ENCODE data around the gene CLEC20A.
"Not testable (repeated sequence)": the region's sequence is repeated elsewhere in the genome, so short reads cannot be mapped to it uniquely, and the experiment has no call there.

CLEC20A gene

DNA sequence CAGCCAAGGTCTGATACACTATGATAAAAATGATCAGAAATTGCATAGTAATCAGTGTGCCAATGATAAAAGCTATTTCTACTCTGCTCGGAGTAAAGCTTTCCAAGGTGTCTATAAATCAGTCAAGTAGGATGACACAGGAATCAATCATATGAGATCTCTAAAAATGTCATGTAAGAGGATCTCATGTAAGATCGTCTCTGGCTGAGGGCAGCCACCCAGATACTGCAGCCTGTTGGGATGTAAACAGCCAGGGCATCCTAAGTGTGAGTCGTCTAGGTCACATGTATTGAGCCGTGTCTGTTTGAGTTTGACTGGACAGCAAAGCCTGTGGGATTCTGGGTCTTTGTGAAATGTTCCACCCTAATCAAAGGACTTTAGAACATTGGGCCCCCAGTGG, 13.4 kb upstream of the CLEC20A start:
- Mint-ChIP-seq H3K4me3 (no peak overlapping the region), H3K27ac (no peak overlapping the region), H3K27me3 (peaks cover 1% of the 10 kb centered on the region), H3K9me3 (no peaks in the 10 kb centered on the region), H3K4me1 (no peaks in the 10 kb centered on the region), H3K36me3 (no peaks in the 10 kb centered on the region)

- no peaks in the 10 kb centered on the region for H3K36me3 Mint-ChIP-seq
- H3K4me1 Mint-ChIP-seq = no peaks in the 10 kb centered on the region
- H3K4me3 Mint-ChIP-seq = no peak overlapping the region
- peaks cover 1% of the 10 kb centered on the region for H3K27me3 Mint-ChIP-seq
- H3K9me3 Mint-ChIP-seq = no peaks in the 10 kb centered on the region
- H3K27ac Mint-ChIP-seq = no peak overlapping the region
Measured at GRCh38 chr1:178509414-178510007, 12.7 kb upstream of the CLEC20A start.

- H3K36me3 Mint-ChIP-seq = no peaks in the 10 kb centered on the region
- no peaks in the 10 kb centered on the region for H3K4me1 Mint-ChIP-seq
- no peak overlapping the region for H3K4me3 Mint-ChIP-seq
- no peak overlapping the region for H3K27ac Mint-ChIP-seq
- H3K9me3 Mint-ChIP-seq = no peaks in the 10 kb centered on the region
- H3K27me3 Mint-ChIP-seq = no peaks in the 10 kb centered on the region
Measured at GRCh38 chr1:178506669-178507068, 9.9 kb upstream of the CLEC20A start.

GRCh38 chr1:178506177-178506576, 9.4 kb upstream of the CLEC20A start:
- Mint-ChIP-seq H3K9me3 (no peaks in the 10 kb centered on the region), H3K27me3 (no peaks in the 10 kb centered on the region), H3K4me3 (no peak overlapping the region), H3K36me3 (no peaks in the 10 kb centered on the region), H3K4me1 (no peaks in the 10 kb centered on the region), H3K27ac (no peak overlapping the region)

- Mint-ChIP-seq H3K9me3 (no peaks in the 10 kb centered on the region), H3K4me3 (no peak overlapping the region), H3K36me3 (no peaks in the 10 kb centered on the region), H3K27me3 (no peaks in the 10 kb centered on the region), H3K4me1 (no peaks in the 10 kb centered on the region), H3K27ac (peak overlapping the region; percentile 24)
Measured at GRCh38 chr1:178504286-178504685, 7.5 kb upstream of the CLEC20A start.

DNA sequence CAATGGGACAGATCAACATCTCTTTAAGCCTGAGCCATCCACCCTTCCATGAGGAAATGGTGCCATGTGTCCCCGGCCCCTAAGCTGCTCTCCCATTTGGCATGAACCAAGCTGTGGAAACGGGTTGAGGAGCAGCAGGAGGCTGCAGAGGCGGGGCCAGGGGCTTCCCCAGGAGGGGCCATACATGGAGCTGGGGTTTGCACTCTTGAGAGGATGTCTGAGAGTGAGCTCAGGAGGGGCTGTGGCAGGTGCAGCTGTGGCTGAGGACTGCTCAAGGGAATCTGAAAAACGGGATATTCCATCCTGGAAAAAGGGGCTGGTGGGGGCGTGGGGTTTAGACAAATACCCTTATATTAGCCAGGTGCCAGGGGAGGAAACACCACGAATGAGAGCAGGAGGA, 7.1 kb upstream of the CLEC20A start:
- H3K4me1 Mint-ChIP-seq = no peaks in the 10 kb centered on the region

GRCh38 chr1:178503316-178503715, 6.6 kb upstream of the CLEC20A start:
- H3K27me3 Mint-ChIP-seq, H3K36me3 Mint-ChIP-seq, H3K4me1 Mint-ChIP-seq, H3K9me3 Mint-ChIP-seq, H3K4me3 Mint-ChIP-seq, H3K27ac Mint-ChIP-seq: not testable (repeated sequence)

More for the DNA sequence above, 7.1 kb upstream of the CLEC20A start:
- Mint-ChIP-seq H3K9me3 (no peaks in the 10 kb centered on the region), H3K4me3 (no peak overlapping the region), H3K36me3 (no peaks in the 10 kb centered on the region), H3K27me3 (no peaks in the 10 kb centered on the region), H3K27ac (no peak overlapping the region)

DNA sequence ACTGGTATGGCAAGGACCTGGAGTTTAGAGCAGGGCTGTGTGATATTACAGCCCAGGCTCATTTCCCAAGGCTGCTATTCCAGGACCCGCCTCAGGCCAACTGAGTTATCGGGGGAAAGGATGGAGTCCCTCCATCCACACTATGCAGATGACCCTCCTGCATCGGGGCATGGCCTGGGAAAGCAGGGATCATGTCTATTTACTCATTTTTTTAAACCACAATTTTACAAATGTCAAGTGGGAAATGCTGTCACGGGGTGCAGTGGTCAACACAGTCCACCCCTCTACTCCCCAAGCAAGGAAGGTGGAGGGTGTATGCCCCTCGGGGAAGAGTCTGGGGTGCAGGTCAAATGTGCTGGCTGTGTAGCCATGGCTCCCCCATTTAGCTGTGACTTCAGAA, 6.1 kb upstream of the CLEC20A start:
- H3K4me1 Mint-ChIP-seq = no peaks in the 10 kb centered on the region
- H3K36me3 Mint-ChIP-seq = no peaks in the 10 kb centered on the region
- no peaks in the 10 kb centered on the region for H3K9me3 Mint-ChIP-seq

GRCh38 chr1:178502330-178502714, 5.6 kb upstream of the CLEC20A start:
- H3K36me3 Mint-ChIP-seq = no peaks in the 10 kb centered on the region
- no peaks in the 10 kb centered on the region for H3K4me1 Mint-ChIP-seq
- no peak overlapping the region for H3K27ac Mint-ChIP-seq
- H3K27me3 Mint-ChIP-seq = no peaks in the 10 kb centered on the region
- H3K4me3 Mint-ChIP-seq = no peak overlapping the region
- no peaks in the 10 kb centered on the region for H3K9me3 Mint-ChIP-seq

More for the DNA sequence above, 6.1 kb upstream of the CLEC20A start:
- no peaks in the 10 kb centered on the region for H3K27me3 Mint-ChIP-seq
- no peak overlapping the region for H3K27ac Mint-ChIP-seq
- no peak overlapping the region for H3K4me3 Mint-ChIP-seq

DNA sequence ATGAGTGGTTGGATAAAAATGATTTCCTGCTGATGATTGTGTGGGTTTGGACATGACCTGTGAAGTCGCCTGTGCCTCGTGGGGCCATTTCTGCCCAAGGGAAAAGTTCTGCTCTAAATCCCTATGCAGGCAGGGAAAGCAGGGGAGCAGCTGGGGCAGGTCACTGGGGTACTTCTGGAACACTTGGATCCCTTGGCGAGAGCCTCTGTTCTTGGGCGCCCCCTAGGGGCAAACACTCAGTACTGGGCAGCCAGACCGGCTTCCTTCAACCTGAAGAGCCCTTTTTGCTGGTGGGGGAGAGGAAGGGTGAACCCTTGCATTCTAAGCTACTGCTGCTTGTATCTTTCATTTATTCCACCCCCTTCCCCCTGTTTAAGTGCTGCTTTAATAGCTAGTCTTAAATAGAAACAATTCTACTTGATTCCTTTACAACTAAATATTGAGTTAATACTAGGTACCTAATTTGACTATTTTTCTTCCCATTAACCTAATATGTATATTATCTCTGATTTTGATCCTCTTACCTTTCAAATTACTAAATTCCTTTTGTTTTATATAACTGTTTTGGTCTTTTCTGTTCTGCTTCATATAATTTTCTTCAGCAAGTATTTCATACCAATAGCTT, 5.1 kb upstream of the CLEC20A start:
- no peaks in the 10 kb centered on the region for H3K27me3 Mint-ChIP-seq
- no peaks in the 10 kb centered on the region for H3K9me3 Mint-ChIP-seq
- H3K27ac Mint-ChIP-seq = no peak overlapping the region
- H3K36me3 Mint-ChIP-seq = no peaks in the 10 kb centered on the region
- H3K4me3 Mint-ChIP-seq = no peak overlapping the region
- no peaks in the 10 kb centered on the region for H3K4me1 Mint-ChIP-seq

DNA sequence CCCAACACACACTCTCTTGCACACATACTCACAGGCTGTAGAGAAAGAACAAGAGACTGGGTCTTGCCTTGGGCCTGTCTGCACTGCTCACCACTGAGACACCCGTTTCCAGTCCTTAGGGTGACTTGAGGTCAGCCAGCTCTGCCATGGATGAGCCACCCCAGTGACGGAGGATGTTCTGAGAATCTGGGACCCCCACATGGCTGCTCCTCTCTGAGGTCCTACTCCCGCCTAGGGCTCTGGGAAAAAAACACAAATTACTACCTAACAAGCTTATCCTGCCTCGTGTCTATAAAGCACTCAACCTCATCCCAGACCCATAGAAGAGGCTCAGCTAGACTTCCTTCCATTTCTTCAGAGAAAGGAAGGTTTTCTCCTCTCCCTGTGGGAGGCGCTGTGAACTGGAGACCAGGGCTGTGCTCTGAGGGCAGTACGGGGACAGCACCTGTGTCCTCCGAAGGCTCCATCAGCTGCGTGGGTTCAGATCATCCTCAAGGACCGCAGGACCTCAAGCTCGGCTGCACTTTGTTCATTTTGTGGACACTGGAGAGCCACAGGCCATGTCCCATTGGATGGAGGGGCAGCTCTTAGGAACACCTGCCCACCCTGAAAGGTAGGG, 4.3 kb upstream of the CLEC20A start:
- Mint-ChIP-seq H3K4me1 (no peaks in the 10 kb centered on the region), H3K27me3 (no peaks in the 10 kb centered on the region), H3K27ac (no peak overlapping the region), H3K4me3 (no peak overlapping the region), H3K9me3 (no peaks in the 10 kb centered on the region), H3K36me3 (no peaks in the 10 kb centered on the region)

DNA sequence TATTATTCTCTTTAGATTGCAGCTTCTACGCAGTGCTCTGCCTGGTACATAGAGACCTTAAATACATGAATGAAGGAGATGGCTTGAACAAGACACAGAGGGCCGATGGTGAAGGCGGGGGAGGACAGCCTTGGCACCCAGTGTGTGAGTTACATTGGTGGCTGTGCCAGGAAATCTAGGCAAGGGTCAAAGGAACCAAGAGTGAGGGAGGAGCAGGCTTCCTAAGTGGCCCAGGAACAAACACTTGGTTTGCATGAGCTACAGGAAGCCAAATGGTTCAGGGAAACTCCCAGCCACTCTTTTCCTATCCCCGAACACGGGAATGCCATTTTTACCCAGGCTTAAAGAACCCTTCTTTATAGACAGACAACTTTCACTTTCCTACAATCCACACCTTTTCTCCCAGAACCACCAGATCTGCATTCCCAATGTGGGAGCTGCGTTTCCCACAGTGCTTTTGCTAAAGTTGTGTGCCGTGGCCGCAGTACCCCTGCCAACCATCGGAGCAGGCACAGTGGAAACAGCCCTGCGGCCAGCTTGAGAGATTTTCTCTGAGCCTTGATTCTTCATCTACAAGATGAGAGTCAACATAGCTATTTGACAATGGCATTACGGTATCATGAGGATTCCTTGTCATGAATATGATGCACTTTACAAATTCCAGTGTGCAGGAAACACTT, 3.5 kb upstream of the CLEC20A start:
- Mint-ChIP-seq H3K4me1 (no peaks in the 10 kb centered on the region), H3K4me3 (no peak overlapping the region), H3K36me3 (no peaks in the 10 kb centered on the region), H3K27ac (no peak overlapping the region), H3K9me3 (no peaks in the 10 kb centered on the region), H3K27me3 (no peaks in the 10 kb centered on the region)

DNA sequence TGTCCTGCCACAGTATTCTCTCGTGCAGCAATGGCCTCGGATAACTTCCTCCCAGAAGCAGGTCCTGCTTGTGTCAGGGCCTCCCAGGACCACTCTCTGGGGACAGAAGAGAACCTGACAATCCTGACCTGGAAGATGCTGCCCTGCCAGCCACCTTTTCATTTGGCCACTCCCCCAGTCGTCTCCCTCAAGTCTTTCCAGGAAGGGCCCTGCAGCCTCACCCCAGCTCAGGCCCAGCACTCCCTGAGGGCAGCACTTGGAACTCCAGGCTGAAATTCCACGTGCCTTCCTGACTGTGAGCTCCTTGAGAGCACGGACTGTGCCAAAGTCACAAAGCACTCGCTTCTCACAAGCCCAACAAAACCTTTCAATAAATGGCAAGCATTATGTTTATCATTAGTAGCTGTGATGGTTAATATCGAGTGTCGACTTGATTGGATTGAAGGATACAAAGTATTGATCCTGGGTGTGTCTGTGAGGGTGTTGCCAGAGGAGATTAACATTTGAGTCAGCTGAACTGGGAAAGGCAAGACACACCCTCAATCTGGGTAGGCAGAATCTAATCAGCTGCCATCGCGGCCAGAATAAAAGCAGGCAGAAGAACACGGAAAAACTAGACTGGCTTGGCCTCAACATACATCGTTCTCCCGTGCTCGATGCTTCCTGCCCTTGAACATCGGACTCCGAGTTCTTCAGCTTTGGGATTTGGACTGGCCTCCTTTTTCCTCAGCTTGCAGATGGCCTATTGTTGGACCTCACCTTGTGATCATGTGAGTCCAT, 2.3 kb upstream of the CLEC20A start:
- Mint-ChIP-seq H3K36me3 (no peaks in the 10 kb centered on the region), H3K9me3 (no peaks in the 10 kb centered on the region), H3K27me3 (no peaks in the 10 kb centered on the region), H3K4me1 (no peaks in the 10 kb centered on the region), H3K4me3 (no peak overlapping the region), H3K27ac (no peak overlapping the region)

DNA sequence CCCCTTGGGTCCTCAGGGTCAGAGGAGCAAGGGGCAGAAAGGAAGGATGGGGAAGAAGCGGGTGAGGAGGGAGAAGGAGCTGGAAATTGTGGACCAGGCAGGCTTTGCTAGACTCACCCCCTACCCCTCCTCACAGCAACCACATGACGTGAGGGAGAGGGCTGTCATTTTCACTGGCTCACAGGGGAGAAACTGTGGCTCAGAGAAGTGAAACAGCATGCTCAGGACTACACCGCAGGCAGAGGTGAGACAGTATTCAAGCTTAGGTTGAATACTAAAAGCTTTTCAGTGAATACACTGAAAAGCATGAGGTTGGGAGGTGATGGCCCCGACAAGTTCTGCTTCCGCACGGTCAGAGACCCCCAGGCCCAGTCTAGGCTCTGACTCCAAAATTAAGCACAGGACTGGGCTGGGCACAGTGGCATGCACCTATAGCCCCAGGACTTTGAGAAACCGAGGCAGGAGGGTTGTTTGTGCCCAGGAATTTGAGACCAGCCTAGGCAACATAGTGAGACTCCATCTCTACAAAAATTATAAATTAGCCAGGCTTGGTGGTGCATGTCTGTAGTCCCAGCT, 1.2 kb upstream of the CLEC20A start:
- Mint-ChIP-seq H3K36me3 (no peaks in the 10 kb centered on the region), H3K9me3 (no peaks in the 10 kb centered on the region), H3K27ac (no peak overlapping the region), H3K4me1 (no peaks in the 10 kb centered on the region), H3K27me3 (no peaks in the 10 kb centered on the region), H3K4me3 (no peak overlapping the region)

DNA sequence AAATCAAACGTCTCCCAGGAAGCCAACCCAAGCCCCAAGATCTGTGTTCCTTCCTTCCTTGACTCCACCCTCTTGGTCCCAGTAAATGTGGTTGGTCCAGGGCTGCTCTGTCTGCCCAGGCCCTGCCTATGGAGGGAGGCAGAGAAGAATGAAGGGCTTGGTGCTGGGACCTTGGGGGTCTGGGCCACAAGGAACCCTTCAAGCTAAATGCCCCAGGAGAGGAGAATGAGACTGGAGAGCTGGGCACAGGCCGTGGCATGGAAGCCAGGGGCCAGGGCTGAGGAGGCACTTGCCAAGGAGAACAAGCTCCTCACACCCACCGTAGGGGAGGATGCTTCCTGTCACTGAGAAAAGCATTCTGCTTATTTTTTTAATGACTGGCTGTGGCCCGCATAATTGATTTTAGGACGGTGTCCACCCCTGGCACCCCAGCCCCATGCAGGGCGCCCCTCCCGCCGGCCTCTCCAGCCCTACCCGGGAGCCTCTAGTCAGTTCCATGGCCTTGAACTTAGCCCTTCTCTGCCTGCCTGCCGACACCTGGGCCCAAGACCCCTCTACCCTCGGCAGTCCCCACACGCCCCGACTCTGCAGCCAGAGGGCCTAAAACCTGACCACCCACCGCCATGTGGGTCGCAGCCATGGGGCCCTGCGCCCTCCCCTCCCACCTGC, 889 bp downstream of the CLEC20A start:
- Mint-ChIP-seq H3K27ac (no peak overlapping the region), H3K4me3 (no peak overlapping the region), H3K4me1 (no peaks in the 10 kb centered on the region), H3K9me3 (no peaks in the 10 kb centered on the region), H3K36me3 (no peaks in the 10 kb centered on the region), H3K27me3 (no peaks in the 10 kb centered on the region)
